ENCODE data around the gene INS. TPM values are rescaled to one million over a fixed set of nuclear protein-coding genes. Genes with fewer than 3 reads are reported as not detected.

Gene INS
- total and polyA plus RNA-seq, 2 of the 4 experiments (the other 2 are of a cell fraction): not detected

GRCh38 chr11:2142762-2143202 is 18.2 kb downstream of the INS start:
- dilution Hi-C loops (cut with HindIII; ENCODE audit: low sequenced_read_pairs, unreplicated experiment) (no loop called here), intact Hi-C loops (cut with micrococcal nuclease) (no loop called here), in situ Hi-C loops (cut with MboI; ENCODE audit: low sequenced_read_pairs) (no loop called here)
- Histone ChIP-seq H3K27ac (ENCODE audit: insufficient read depth, low read length) (no peak overlapping the region), H3K4ac (ENCODE audit: low read depth, low read length) (no peak overlapping the region), H3K18ac (ENCODE audit: low read depth, low read length) (no peak overlapping the region), H2BK20ac (ENCODE audit: low read depth, low read length) (no peak overlapping the region), H2AFZ (replicated peaks; ENCODE audit: low read length, poor library complexity) (no peak overlapping the region), H3K79me1 (ENCODE audit: low read depth in 1 of 2, low read length in 2 of 2) (no peaks in the 10 kb centered on the region), H2AK9ac (replicated peaks; ENCODE audit: low read depth, low read length, poor library complexity) (peak overlapping the region; percentile 17), H4K8ac (ENCODE audit: low read depth in 2 of 2, low read length in 2 of 2) (no peak overlapping the region), H3K27me3 (ENCODE audit: control insufficient read depth, insufficient read depth, low read length) (peaks cover 92% of the 10 kb centered on the region), H2BK120ac (ENCODE audit: low read depth, low read length) (no peak overlapping the region), H2BK15ac (ENCODE audit: low read depth, low read length) (no peak overlapping the region), H4K20me1 (ENCODE audit: insufficient read depth, low read length) (peaks cover 14% of the 10 kb centered on the region; the same call in 1 of the 2 replicates), H3K4me3 (ENCODE audit: insufficient read depth, low read depth, low read length) (no peak overlapping the region), H3K23ac (ENCODE audit: low read depth, low read length) (peak overlapping the region; percentile 2; the same call in 1 of the 2 replicates), H3K14ac (replicated peaks; ENCODE audit: low read depth, low read length) (no peak overlapping the region), H3K9me1 (ENCODE audit: insufficient read depth, low read length) (no peaks in the 10 kb centered on the region), H4K91ac (ENCODE audit: insufficient read depth, low read depth, low read length) (no peak overlapping the region), H2AK5ac (ENCODE audit: low read depth, low read length) (no peak overlapping the region), H3K9ac (ENCODE audit: low read depth, low read length) (no peak overlapping the region), H3K36me3 (ENCODE audit: control insufficient read depth, insufficient read depth, low read length) (no peaks in the 10 kb centered on the region), H4K5ac (ENCODE audit: low read depth, low read length) (no peak overlapping the region), H3K4me2 (ENCODE audit: low read depth, low read length) (no peak overlapping the region), H2BK5ac (ENCODE audit: low read depth, low read length, poor library complexity, severe bottlenecking) (no peak overlapping the region), H3K9me3 (ENCODE audit: control insufficient read depth, insufficient read depth, low read length) (no peaks in the 10 kb centered on the region), H3K4me1 (ENCODE audit: control insufficient read depth, insufficient read depth, low read length) (peaks cover 2% of the 10 kb centered on the region), H3K56ac (ENCODE audit: extremely low read depth, insufficient read depth, low read length) (no peak overlapping the region)
- WGBS, 2 experiments (ENCODE audit: extremely low coverage in 2 of 2, insufficient read length in 1 of 2): 19% methylated on average over 2 of the region's 6 CpGs; no CpG with 5 or more reads in 1 of the 2 experiments
- ATAC-seq (ENCODE audit: low read depth): no peak
- TF ChIP-seq POLR2A (IDR thresholded peaks at IDR 0.05; ENCODE audit: low read depth, low read length) (no peak), RFX5 (IDR thresholded peaks at IDR 0.05; ENCODE audit: low read depth, low read length) (no peak), BHLHE40 (IDR thresholded peaks at IDR 0.05; ENCODE audit: low read depth, low read length) (no peak), SMC3 (IDR thresholded peaks at IDR 0.05; ENCODE audit: low read depth, low read length) (no peak), FOS (IDR thresholded peaks at IDR 0.05; ENCODE audit: low read depth, low read length) (peak; percentile 33; the same call in 1 of the 2 replicates), MXI1 (IDR thresholded peaks at IDR 0.05; ENCODE audit: borderline replicate concordance, low read depth, low read length) (no peak), MAZ (IDR thresholded peaks at IDR 0.05; ENCODE audit: borderline replicate concordance, low read depth, low read length) (no peak), NFE2L2 (IDR thresholded peaks at IDR 0.05; ENCODE audit: low read depth, low read length) (no peak)
- peak; percentile 52 for DNase-seq
- CTCF ChIA-PET: interaction anchor here (3.2 kb wide), 1 partner anchor 8 kb away, joined by 14 read pairs; no protein-coding TSS in a partner anchor
- BruUV-seq (replicated peaks): no TSS peak
- POLR2A ChIA-PET (ENCODE audit: unreplicated experiment): no interaction called here

Measured in IMR-90 (cell line).